Dermis microvascular lymphatic vessel endothelial cell (primary cell): ENCODE results near the gene TVP23A. TPM values are rescaled to one million over a fixed set of nuclear protein-coding genes. Genes with fewer than 3 reads are reported as not detected.
"Not testable (repeated sequence)": the region's sequence is repeated elsewhere in the genome, so short reads cannot be mapped to it uniquely, and the experiment has no call there.

ENCODE experiments used
- DNase-seq, 2 donors: peaks; one replicate each; pipeline versions ENCODE4 v3.0.0 to v3.0.0-alpha.2; 2010; ENCODE audit warnings: low read depth in 2 of 2
- total RNA-seq: library from RNA; depleted of rRNA; stranded (reverse); fragments of >200 nt; gene quantifications from 2 replicates; pipeline ENCODE4 v1.2.1, GENCODE V29; 2014

The TVP23A gene
- total RNA-seq, 1 donor from 2014 or later = not detected

- no peak for DNase-seq
Measured at GRCh38 chr16:10806698-10807097, 11.9 kb downstream of the TVP23A start.

GRCh38 chr16:10805334-10805733 lies 13.3 kb downstream of the TVP23A start:
- no peak for DNase-seq

GRCh38 chr16:10799736-10800135 lies 18.9 kb downstream of the TVP23A start:
- DNase-seq = no peak

- DNase-seq = no peak
Measured at GRCh38 chr16:10791048-10791447, 27.5 kb downstream of the TVP23A start.

- not testable (repeated sequence) for DNase-seq
Measured at GRCh38 chr16:10788630-10789029, 30.0 kb downstream of the TVP23A start.

GRCh38 chr16:10787304-10787703 lies 31.3 kb downstream of the TVP23A start:
- no peak for DNase-seq

GRCh38 chr16:10782628-10783027 lies 36.0 kb downstream of the TVP23A start:
- DNase-seq = no peak

- no peak for DNase-seq
Measured at GRCh38 chr16:10780628-10781027, 38.0 kb downstream of the TVP23A start.

- not testable (repeated sequence) for DNase-seq
Measured at GRCh38 chr16:10779908-10780307, 38.7 kb downstream of the TVP23A start.

- no peak for DNase-seq
Measured at GRCh38 chr16:10777356-10777755, 41.2 kb downstream of the TVP23A start.

- DNase-seq = not testable (repeated sequence)
Measured at GRCh38 chr16:10776923-10777322, 41.7 kb downstream of the TVP23A start.

GRCh38 chr16:10776280-10776679 lies 42.3 kb downstream of the TVP23A start:
- no peak for DNase-seq

GRCh38 chr16:10770907-10771306 lies 47.7 kb downstream of the TVP23A start:
- DNase-seq = no peak

GRCh38 chr16:10769381-10769780 lies 49.2 kb downstream of the TVP23A start:
- DNase-seq = no peak

GRCh38 chr16:10767127-10767526 lies 51.5 kb downstream of the TVP23A start:
- no peak for DNase-seq

- DNase-seq = no peak
Measured at GRCh38 chr16:10765772-10766171, 52.8 kb downstream of the TVP23A start.

GRCh38 chr16:10763456-10763855 lies 55.1 kb downstream of the TVP23A start:
- DNase-seq = no peak

GRCh38 chr16:10762336-10763016 lies 56.1 kb downstream of the TVP23A start:
- DNase-seq = no peak

GRCh38 chr16:10761373-10761772 lies 57.2 kb downstream of the TVP23A start:
- no peak for DNase-seq

- DNase-seq = no peak
Measured at GRCh38 chr16:10760858-10761257, 57.7 kb downstream of the TVP23A start.

GRCh38 chr16:10756574-10756973 lies 62.0 kb downstream of the TVP23A start:
- no peak for DNase-seq

- peak in 1 of 2 donors; percentile 45 for DNase-seq
Measured at GRCh38 chr16:10754941-10755340, 63.7 kb downstream of the TVP23A start.

GRCh38 chr16:10753670-10754069 lies 64.9 kb downstream of the TVP23A start:
- no peak for DNase-seq
